Parathyroid adenoma (tissue), 2 donors: ENCODE measurements around the gene USP49.

Experiments
- H2AFZ ChIP-seq: fragments of 300-600 bp; sonication (generic); one replicate; pipeline ENCODE4 v1.7.0; 2017; ENCODE audit warnings: antibody characterized with exemption, mild to moderate bottlenecking
- H3K27ac ChIP-seq: fragments of 300-600 bp; sonication (generic); one replicate; pipeline ENCODE4 v1.7.0; 2017
- H3K27me3 ChIP-seq: fragments of 300-600 bp; sonication (generic); one replicate; pipeline ENCODE4 v1.7.0; 2017; ENCODE audit warnings: low read length; ENCODE audit not compliant: control insufficient read depth, insufficient read depth
- H3K36me3 ChIP-seq: fragments of 300-600 bp; sonication (generic); one replicate; pipeline ENCODE4 v1.7.0; 2017; ENCODE audit warnings: low read length; ENCODE audit not compliant: control insufficient read depth, insufficient read depth
- H3K4me1 ChIP-seq: fragments of 300-600 bp; sonication (generic); one replicate; pipeline ENCODE4 v1.7.0; 2017; ENCODE audit warnings: control low read depth
- H3K4me2 ChIP-seq: fragments of 300-600 bp; sonication (generic); one replicate; pipeline ENCODE4 v1.7.0; 2017; ENCODE audit warnings: low read length
- H3K4me3 ChIP-seq: fragments of 300-600 bp; sonication (generic); one replicate; pipeline ENCODE4 v1.7.0; 2017; ENCODE audit warnings: low read depth, low read length
- H3K79me2 ChIP-seq: fragments of 300-600 bp; sonication (generic); one replicate; pipeline ENCODE4 v1.7.0; 2017; ENCODE audit warnings: control low read depth
- H3K9ac ChIP-seq: fragments of 300-600 bp; sonication (generic); one replicate; pipeline ENCODE4 v1.7.0; 2017; ENCODE audit warnings: mild to moderate bottlenecking
- H3K9me3 ChIP-seq: fragments of 300-600 bp; sonication (generic); one replicate; pipeline ENCODE4 v1.7.0; 2017; ENCODE audit warnings: low read length; ENCODE audit not compliant: control insufficient read depth
- CTCF ChIP-seq: fragments of 300-600 bp; sonication (generic); IDR thresholded peaks from one replicate; pipeline ENCODE4 v1.7.0; 2017; ENCODE audit warnings: antibody characterized with exemption, mild to moderate bottlenecking
- donor health status: primary hyperparathyroidism.

Gene USP49

GRCh38 chr6:41789390-41789724, 105.8 kb downstream of the USP49 start:
- Histone ChIP-seq H3K27me3 (no peaks in the 10 kb centered on the region), H3K4me3 (no peak overlapping the region), H2AFZ (no peak overlapping the region), H3K79me2 (no peaks in the 10 kb centered on the region), H3K9me3 (no peaks in the 10 kb centered on the region), H3K9ac (no peak overlapping the region), H3K4me1 (peaks cover 6% of the 10 kb centered on the region), H3K4me2 (no peak overlapping the region), H3K36me3 (no peaks in the 10 kb centered on the region), H3K27ac (no peak overlapping the region)
- TF ChIP-seq CTCF, result no peak

- no peaks in the 10 kb centered on the region for H3K36me3 ChIP-seq
- TF ChIP-seq CTCF, result peak; percentile 94
- H3K27me3 ChIP-seq, result no peaks in the 10 kb centered on the region
- peak within 1 kb of the TSS; percentile 94 for H3K4me2 ChIP-seq
- peak within 1 kb of the TSS; percentile 41 for H3K9ac ChIP-seq
- H3K79me2 ChIP-seq, result no peaks in the 10 kb centered on the region
- H3K4me1 ChIP-seq, result peaks cover 6% of the 10 kb centered on the region
- H3K27ac ChIP-seq, result peak within 1 kb of the TSS; percentile 92
- peak within 1 kb of the TSS; percentile 94 for H2AFZ ChIP-seq
- no peaks in the 10 kb centered on the region for H3K9me3 ChIP-seq
- H3K4me3 ChIP-seq, result peak within 1 kb of the TSS; percentile 99
Observed at GRCh38 chr6:41787219-41787917, 107.8 kb downstream of the USP49 start, which contains the start of gene TOMM6. Gene TOMM6, plus strand, starts transcription at chr6:41787694. Its CDS starts 4 bp downstream, at chr6:41787698.

- peak overlapping the region; percentile 94 for H2AFZ ChIP-seq
- H3K9ac ChIP-seq, result peak overlapping the region; percentile 10
- H3K27me3 ChIP-seq, result no peaks in the 10 kb centered on the region
- TF ChIP-seq CTCF, result peak; percentile 91
- peak overlapping the region; percentile 94 for H3K4me2 ChIP-seq
- H3K9me3 ChIP-seq, result no peaks in the 10 kb centered on the region
- H3K27ac ChIP-seq, result peak overlapping the region; percentile 92
- peaks cover 6% of the 10 kb centered on the region for H3K4me1 ChIP-seq
- H3K79me2 ChIP-seq, result no peaks in the 10 kb centered on the region
- H3K4me3 ChIP-seq, result peak overlapping the region; percentile 99
- no peaks in the 10 kb centered on the region for H3K36me3 ChIP-seq
Observed at GRCh38 chr6:41786451-41787218, 108.5 kb downstream of the USP49 start.

- Histone ChIP-seq H3K79me2 (no peaks in the 10 kb centered on the region), H3K27ac (peak overlapping the region; percentile 11), H3K36me3 (no peaks in the 10 kb centered on the region), H3K4me1 (peaks cover 13% of the 10 kb centered on the region), H3K9me3 (no peaks in the 10 kb centered on the region), H3K9ac (no peak overlapping the region), H3K4me2 (peak overlapping the region; percentile 94), H3K27me3 (no peaks in the 10 kb centered on the region), H2AFZ (peak overlapping the region; percentile 94), H3K4me3 (peak overlapping the region; percentile 99)
- TF ChIP-seq CTCF, result no peak
Observed at GRCh38 chr6:41785689-41786450, 109.3 kb downstream of the USP49 start.
